ENCODE data around the gene CNTN4. TPM values are rescaled to one million over a fixed set of nuclear protein-coding genes. Genes with fewer than 3 reads are reported as not detected.

CNTN4 gene
- polyA plus RNA-seq, 1 donor (not counting 4 experiments of a cell fraction or from before 2014, with no cell fraction given), result not detected

- TF ChIP-seq EZH2 (IDR thresholded peaks at IDR 0.05; ENCODE audit: low read length), result no peak
- TF ChIP-seq CTCF (optimal IDR thresholded peaks at IDR 0.05 in 1 of 3, IDR thresholded peaks at IDR 0.05 in 1 of 3, conservative IDR thresholded peaks at IDR 0.05 in 1 of 3; ENCODE audit: extremely low read depth in 1 of 3, insufficient read depth in 2 of 3, low read length in 3 of 3), result no peak
- no peak overlapping the region for H3K4me2 ChIP-seq (ENCODE audit: control insufficient read depth, extremely low read depth, insufficient read depth, low read depth, low read length)
- no peaks in the 10 kb centered on the region for H3K9me1 ChIP-seq (ENCODE audit: control insufficient read depth, extremely low read depth, insufficient read depth, low read length)
- no peak overlapping the region for H2AFZ ChIP-seq (ENCODE audit: control insufficient read depth, low read length)
- H3K27me3 ChIP-seq (ENCODE audit: control insufficient read depth, extremely low read depth, insufficient read depth, low read length), result no peaks in the 10 kb centered on the region
- dilution Hi-C loops (cut with MboI; ENCODE audit: extremely low pct_ligation_motif_present, low sequenced_read_pairs), result no loop called here
- FAIRE-seq (no peak), DNase-seq (ENCODE audit: low read depth, low spot score) (no peak)
- no peaks in the 10 kb centered on the region for H3K79me2 ChIP-seq (ENCODE audit: control insufficient read depth, insufficient read depth, low read length)
- H3K9me3 ChIP-seq (ENCODE audit: control insufficient read depth, low read depth, low read length), result no peaks in the 10 kb centered on the region
- no peaks in the 10 kb centered on the region for H4K20me1 ChIP-seq (ENCODE audit: control insufficient read depth, extremely low read depth, insufficient read depth, low read length)
- no peaks in the 10 kb centered on the region for H3K4me1 ChIP-seq (ENCODE audit: control insufficient read depth, extremely low read depth, insufficient read depth, low read length)
- no peak overlapping the region for H3K4me3 ChIP-seq (ENCODE audit: control insufficient read depth in 2 of 3, extremely low read depth in 1 of 3, insufficient read depth in 2 of 3, low read depth in 1 of 3, low read length in 3 of 3)
- H3K36me3 ChIP-seq (ENCODE audit: control insufficient read depth in 2 of 2, extremely low read depth in 1 of 2, insufficient read depth in 2 of 2, low read length in 2 of 2), result no peaks in the 10 kb centered on the region
- H3K9ac ChIP-seq (ENCODE audit: control insufficient read depth, extremely low read depth, insufficient read depth, low read length), result no peak overlapping the region
- no peak overlapping the region for H3K27ac ChIP-seq (ENCODE audit: control insufficient read depth, insufficient read depth, low read length)
Observed at GRCh38 chr3:2839876-2840275, 741.2 kb downstream of the CNTN4 start.

GRCh38 chr3:2847062-2847841, 748.6 kb downstream of the CNTN4 start:
- dilution Hi-C loops (cut with MboI; ENCODE audit: extremely low pct_ligation_motif_present, low sequenced_read_pairs), result no loop called here
- TF ChIP-seq CTCF (optimal IDR thresholded peaks at IDR 0.05 in 1 of 3, IDR thresholded peaks at IDR 0.05 in 1 of 3, conservative IDR thresholded peaks at IDR 0.05 in 1 of 3; ENCODE audit: extremely low read depth in 1 of 3, insufficient read depth in 2 of 3, low read length in 3 of 3) (no peak), EZH2 (IDR thresholded peaks at IDR 0.05; ENCODE audit: low read length) (no peak)
- Histone ChIP-seq H3K4me3 (ENCODE audit: control insufficient read depth in 2 of 3, extremely low read depth in 1 of 3, insufficient read depth in 2 of 3, low read depth in 1 of 3, low read length in 3 of 3) (no peak overlapping the region), H3K27me3 (ENCODE audit: control insufficient read depth, extremely low read depth, insufficient read depth, low read length) (no peaks in the 10 kb centered on the region), H3K9me3 (ENCODE audit: control insufficient read depth, low read depth, low read length) (no peaks in the 10 kb centered on the region), H3K4me1 (ENCODE audit: control insufficient read depth, extremely low read depth, insufficient read depth, low read length) (no peaks in the 10 kb centered on the region), H3K9me1 (ENCODE audit: control insufficient read depth, extremely low read depth, insufficient read depth, low read length) (no peaks in the 10 kb centered on the region), H3K4me2 (ENCODE audit: control insufficient read depth, extremely low read depth, insufficient read depth, low read depth, low read length) (no peak overlapping the region), H3K27ac (ENCODE audit: control insufficient read depth, insufficient read depth, low read length) (no peak overlapping the region), H3K79me2 (ENCODE audit: control insufficient read depth, insufficient read depth, low read length) (no peaks in the 10 kb centered on the region), H3K36me3 (ENCODE audit: control insufficient read depth in 2 of 2, extremely low read depth in 1 of 2, insufficient read depth in 2 of 2, low read length in 2 of 2) (no peaks in the 10 kb centered on the region), H2AFZ (ENCODE audit: control insufficient read depth, low read length) (no peak overlapping the region), H3K9ac (ENCODE audit: control insufficient read depth, extremely low read depth, insufficient read depth, low read length) (no peak overlapping the region), H4K20me1 (ENCODE audit: control insufficient read depth, extremely low read depth, insufficient read depth, low read length) (no peaks in the 10 kb centered on the region)
- FAIRE-seq (no peak), DNase-seq (ENCODE audit: low read depth, low spot score) (no peak)

Data from keratinocyte (primary cell).